ENCODE measurements around the gene TRIM42.

The TRIM42 gene

GRCh38 chr3:140651287-140651686 is 26.6 kb upstream of the TRIM42 start:
- POLR2A ChIA-PET, result no interaction called here
- Histone ChIP-seq H3K4me3 (ENCODE audit: low read depth, low read length) (no peak overlapping the region), H3K9me3 (ENCODE audit: control insufficient read depth, insufficient read depth, low read depth, low read length) (no peaks in the 10 kb centered on the region), H3K4me1 (ENCODE audit: control insufficient read depth, insufficient read depth, low read length) (no peaks in the 10 kb centered on the region), H3K36me3 (ENCODE audit: control insufficient read depth in 2 of 2, insufficient read depth in 1 of 2, low read length in 2 of 2) (no peaks in the 10 kb centered on the region), H3K27ac (ENCODE audit: extremely low read depth, low read depth, low read length) (no peak overlapping the region)
- TF ChIP-seq ZNF837 (tag by site-specific recombination; IDR thresholded peaks at IDR 0.05) (no peak), ZNF335 (tag by site-specific recombination; conservative IDR thresholded peaks at IDR 0.05) (no peak), SP3 (tag by site-specific recombination; IDR thresholded peaks at IDR 0.05) (no peak), ZNF624 (tag by site-specific recombination; IDR thresholded peaks at IDR 0.05) (no peak), WT1 (tag by site-specific recombination; IDR thresholded peaks at IDR 0.05) (no peak), PBX3 (CRISPR knock-in tag; IDR thresholded peaks at IDR 0.05) (no peak), SCRT2 (tag by site-specific recombination; IDR thresholded peaks at IDR 0.05) (no peak), OVOL3 (tag by site-specific recombination; IDR thresholded peaks at IDR 0.05) (no peak), ZBTB11 (tag by site-specific recombination; conservative IDR thresholded peaks at IDR 0.05; ENCODE audit: low read depth) (no peak), ZBTB1 (tag by site-specific recombination; IDR thresholded peaks at IDR 0.05) (no peak), ZNF645 (tag by site-specific recombination; IDR thresholded peaks at IDR 0.05) (no peak), GLIS1 (tag by site-specific recombination; IDR thresholded peaks at IDR 0.05) (no peak), KLF1 (tag by site-specific recombination; IDR thresholded peaks at IDR 0.05) (no peak), ZNF211 (tag by site-specific recombination; IDR thresholded peaks at IDR 0.05; ENCODE audit: low read depth) (no peak), ZBTB7A (tag by site-specific recombination; IDR thresholded peaks at IDR 0.05; ENCODE audit: low read depth) (no peak), FEZF1 (tag by site-specific recombination; IDR thresholded peaks at IDR 0.05) (no peak), OSR2 (tag by site-specific recombination; IDR thresholded peaks at IDR 0.05) (no peak)
- TF ChIP-seq, protein P1, sequence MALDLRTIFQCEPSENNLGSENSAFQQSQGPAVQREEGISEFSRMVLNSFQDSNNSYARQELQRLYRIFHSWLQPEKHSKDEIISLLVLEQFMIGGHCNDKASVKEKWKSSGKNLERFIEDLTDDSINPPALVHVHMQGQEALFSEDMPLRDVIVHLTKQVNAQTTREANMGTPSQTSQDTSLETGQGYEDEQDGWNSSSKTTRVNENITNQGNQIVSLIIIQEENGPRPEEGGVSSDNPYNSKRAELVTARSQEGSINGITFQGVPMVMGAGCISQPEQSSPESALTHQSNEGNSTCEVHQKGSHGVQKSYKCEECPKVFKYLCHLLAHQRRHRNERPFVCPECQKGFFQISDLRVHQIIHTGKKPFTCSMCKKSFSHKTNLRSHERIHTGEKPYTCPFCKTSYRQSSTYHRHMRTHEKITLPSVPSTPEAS (tag by site-specific recombination; IDR thresholded peaks at IDR 0.05), result no peak
- TF ChIP-seq, protein P2, sequence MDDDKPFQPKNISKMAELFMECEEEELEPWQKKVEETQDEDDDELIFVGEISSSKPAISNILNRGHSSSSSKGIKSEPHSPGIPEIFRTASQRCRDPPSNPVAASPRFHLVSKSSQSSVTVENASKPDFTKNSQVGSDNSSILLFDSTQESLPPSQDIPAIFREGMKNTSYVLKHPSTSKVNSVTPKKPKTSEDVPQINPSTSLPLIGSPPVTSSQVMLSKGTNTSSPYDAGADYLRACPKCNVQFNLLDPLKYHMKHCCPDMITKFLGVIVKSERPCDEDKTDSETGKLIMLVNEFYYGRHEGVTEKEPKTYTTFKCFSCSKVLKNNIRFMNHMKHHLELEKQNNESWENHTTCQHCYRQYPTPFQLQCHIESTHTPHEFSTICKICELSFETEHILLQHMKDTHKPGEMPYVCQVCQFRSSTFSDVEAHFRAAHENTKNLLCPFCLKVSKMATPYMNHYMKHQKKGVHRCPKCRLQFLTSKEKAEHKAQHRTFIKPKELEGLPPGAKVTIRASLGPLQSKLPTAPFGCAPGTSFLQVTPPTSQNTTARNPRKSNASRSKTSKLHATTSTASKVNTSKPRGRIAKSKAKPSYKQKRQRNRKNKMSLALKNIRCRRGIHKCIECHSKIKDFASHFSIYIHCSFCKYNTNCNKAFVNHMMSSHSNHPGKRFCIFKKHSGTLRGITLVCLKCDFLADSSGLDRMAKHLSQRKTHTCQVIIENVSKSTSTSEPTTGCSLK (tag by site-specific recombination; IDR thresholded peaks at IDR 0.05), result no peak
- TF ChIP-seq, protein P3, sequence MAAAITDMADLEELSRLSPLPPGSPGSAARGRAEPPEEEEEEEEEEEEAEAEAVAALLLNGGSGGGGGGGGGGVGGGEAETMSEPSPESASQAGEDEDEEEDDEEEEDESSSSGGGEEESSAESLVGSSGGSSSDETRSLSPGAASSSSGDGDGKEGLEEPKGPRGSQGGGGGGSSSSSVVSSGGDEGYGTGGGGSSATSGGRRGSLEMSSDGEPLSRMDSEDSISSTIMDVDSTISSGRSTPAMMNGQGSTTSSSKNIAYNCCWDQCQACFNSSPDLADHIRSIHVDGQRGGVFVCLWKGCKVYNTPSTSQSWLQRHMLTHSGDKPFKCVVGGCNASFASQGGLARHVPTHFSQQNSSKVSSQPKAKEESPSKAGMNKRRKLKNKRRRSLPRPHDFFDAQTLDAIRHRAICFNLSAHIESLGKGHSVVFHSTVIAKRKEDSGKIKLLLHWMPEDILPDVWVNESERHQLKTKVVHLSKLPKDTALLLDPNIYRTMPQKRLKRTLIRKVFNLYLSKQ (tag by site-specific recombination; IDR thresholded peaks at IDR 0.05; ENCODE audit: borderline replicate concordance), result no peak
- CTCF ChIA-PET, result no interaction called here
